Breast epithelium (tissue), 3 donors: Measurements from ENCODE around the gene VCL.

Experiments
- CTCF ChIP-seq, 3 donors: fragments of 450-650 bp; IDR thresholded peaks; one replicate each; pipeline ENCODE4 v1.5.1; 2016 to 2017; ENCODE audit warnings: antibody characterized with exemption in 3 of 3, mild to moderate bottlenecking in 3 of 3, moderate library complexity in 3 of 3
- POLR2A ChIP-seq: fragments of 450-650 bp; IDR thresholded peaks from one replicate; pipeline ENCODE4 v1.6.1; 2016; ENCODE audit warnings: antibody characterized with exemption, mild to moderate bottlenecking, moderate library complexity
- POLR2AphosphoS5 ChIP-seq, 3 donors: sonication (generic); formaldehyde crosslinking; IDR thresholded peaks; one replicate each; pipeline ENCODE4 v1.6.1; 2017; ENCODE audit warnings: antibody characterized with exemption in 3 of 3

GRCh38 chr10:74067373-74068352 is 69.7 kb downstream of the VCL start:
- no peak for TF ChIP-seq CTCF (IDR thresholded peaks at IDR 0.05)
- TF ChIP-seq POLR2AphosphoS5 (IDR thresholded peaks at IDR 0.05), result no peak
- TF ChIP-seq POLR2A, result no peak
